ENCODE measurements around the gene NOB1.

NOB1 gene

DNA sequence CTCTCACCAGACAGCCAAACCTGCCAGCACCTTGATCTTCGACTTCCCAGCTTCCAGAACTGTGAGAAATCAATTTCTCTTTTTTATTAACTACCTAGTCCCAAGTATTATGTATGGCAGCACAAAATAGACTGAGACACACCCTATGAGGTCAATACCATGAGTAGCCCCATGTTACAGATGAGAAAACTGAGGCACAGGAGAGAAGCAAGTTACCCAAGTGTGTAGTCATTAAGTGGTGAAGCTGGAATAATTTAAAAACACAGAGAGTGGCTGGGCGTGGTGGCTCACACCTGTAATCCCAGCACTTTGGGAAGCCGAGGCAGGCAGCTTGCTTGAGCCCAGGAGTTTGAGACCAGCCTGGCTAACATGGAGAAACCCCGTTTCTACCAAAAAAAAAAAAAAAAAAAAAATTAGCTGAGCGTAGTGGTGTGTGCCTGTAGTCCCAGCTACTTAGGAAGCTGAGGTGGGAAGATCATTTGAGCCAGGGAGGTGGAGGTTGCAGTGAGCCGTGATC lies 33.2 kb downstream of the NOB1 start:
- no peak for DNase-seq (ENCODE audit: low read depth)

DNA sequence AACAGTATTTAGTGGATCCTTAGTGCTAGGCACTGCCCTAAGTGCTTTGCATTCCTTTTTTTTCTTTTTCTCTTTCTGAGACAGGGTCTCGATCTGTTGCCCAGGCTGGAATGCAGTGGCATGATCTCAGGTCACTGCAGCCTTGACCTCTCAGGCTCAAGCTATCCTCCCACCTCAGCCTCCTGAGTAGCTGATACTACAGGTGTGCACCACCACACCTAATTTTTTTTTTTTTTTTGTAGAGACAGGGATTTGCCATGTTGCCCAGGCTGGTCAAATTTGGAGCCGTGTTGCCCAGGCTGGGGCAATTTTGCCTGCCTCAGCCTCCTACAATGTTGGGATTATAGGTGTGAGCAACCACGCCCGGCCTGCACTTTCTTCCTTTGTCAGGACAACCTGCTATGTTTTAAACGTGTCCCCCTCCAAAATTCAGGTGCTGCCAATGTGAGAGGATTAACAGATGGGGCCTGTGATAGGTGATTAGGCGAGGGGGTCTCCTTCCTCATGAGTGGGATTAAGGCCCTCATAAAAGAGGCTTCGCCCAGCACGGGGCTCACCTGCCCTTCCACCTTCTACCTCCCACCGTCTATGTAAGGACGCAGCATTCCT lies 33.8 kb downstream of the NOB1 start:
- no peak for DNase-seq (ENCODE audit: low read depth)

DNA sequence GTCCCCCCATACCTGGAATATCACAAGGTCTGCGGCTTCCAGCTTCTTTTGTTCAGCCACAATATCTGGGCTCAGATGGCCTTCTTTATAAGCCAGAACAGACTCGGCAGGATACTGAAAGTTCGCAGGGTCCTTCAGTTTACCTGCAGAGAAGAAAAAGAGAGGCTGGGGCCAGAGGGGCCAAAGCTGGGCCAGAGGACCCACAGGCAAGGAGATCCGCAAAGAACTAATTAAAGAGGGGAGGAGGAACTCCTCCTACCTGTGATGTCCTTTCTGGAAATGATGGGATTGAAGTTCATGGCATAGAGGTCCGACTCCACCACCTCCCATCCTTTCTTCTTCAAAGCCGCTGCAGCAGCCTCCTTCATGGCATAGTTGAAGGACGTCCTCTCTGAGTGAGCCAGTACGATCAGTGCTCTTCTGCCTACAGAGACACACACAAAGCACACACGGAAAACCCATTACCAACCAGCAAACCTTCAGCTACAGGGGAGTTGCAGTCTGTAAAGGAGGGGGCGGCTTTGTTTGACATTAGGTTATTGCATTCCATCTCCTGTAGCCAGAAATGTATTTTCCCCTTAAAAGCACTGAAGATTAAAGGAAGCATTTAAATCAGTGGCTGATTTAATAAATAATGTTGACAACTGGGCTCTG lies 36.5 kb downstream of the NOB1 start:
- no peak for DNase-seq (ENCODE audit: low read depth)

DNA sequence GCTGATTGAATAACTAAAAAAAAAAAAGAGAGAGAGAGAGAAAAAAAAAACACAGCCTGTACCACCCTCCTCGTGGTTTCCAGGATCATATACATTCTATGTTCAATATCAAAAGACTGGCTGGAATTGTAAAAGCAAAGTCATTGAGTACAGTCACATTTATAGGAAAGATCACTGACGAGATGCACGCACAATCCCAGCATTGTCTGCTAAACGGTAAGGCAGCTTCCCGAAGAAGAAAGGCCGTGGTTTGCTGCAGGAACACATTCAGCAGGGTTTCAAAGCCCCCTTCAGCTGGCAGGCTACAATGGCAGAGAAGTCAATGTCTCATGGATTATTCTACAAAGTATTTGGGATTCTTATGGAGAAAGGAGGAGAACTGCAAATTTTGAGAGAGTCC lies 37.7 kb downstream of the NOB1 start:
- DNase-seq (ENCODE audit: low read depth), result no peak

DNA sequence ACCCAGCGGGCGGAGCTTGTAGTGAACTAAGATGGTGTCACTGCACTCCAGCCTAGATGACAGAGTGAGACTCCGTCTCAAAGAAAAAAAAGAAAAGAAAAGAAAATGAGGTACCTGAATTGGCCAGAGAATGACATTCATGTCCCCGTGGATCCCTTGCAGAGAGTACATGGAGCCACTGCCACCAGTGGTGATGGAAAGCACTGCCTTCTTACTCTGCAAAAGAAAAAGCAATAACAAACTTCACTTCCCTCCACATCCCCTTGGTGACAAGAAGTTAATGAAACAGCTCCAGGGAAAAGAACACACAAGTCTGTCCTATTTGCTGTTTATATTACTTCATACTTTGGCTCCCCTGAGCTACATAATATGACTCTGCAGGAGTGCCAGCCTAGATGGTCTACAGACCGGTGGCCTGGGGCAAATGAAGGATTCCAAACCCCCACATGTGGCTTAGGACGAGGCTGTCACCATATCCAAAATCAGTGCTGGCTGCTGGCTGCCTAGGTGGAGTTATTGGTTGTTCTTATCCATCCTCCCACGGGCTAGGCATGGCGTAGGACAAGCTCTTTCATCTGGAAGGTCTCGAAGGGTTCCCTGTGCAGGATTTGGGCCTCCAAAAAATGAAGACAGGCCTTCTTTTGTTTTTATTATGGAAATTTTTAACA lies 41.7 kb downstream of the NOB1 start:
- no peak for DNase-seq (ENCODE audit: low read depth)

DNA sequence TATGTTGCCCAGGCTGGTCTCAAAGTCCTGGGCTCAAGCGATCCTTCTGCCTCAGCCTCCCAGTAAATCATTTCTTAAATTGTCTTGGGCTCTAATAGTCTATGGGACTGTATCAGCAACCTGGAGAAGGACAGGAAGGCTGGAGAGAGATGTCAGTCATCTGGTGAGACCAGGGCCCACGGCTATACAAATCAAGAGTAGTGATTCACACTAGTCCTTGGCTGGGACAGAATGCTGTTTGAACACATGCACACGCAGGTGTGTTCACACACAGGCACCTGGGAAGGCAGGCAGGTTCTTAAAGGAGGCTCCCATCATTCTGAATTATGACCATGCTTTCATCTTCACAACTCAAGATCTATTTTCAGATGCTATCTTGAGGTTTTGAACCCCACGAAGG lies 42.4 kb downstream of the NOB1 start:
- no peak for DNase-seq (ENCODE audit: low read depth)

DNA sequence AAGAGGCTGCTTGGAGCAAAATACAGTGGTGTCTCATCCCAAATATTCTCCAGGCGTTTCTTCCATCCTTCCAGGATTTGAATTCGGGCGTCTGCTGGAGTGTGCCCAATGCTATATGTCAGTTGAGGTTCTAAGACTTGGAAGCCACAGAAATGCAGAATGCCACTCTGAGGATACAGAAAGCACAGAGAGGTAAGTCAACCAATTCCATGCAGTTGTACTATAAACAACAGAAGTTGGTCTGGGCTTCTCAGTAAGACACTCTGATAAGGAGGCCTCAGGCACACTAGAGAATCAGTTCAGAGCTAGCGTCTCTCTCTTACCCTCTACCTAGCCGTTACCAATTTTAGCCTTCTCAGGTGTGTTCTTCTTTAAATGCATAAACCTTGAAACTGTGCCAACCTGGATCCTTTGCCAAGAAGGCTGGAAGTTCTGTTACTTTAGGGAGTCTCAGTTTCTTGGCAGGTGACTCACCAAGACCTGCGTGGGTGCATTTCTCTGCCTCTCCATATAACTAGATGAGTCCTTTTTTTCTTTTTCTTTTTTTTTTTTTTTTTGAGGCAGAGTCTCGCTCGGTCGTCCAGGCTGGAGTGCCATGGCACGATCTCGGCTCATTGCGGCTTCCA lies 43.5 kb downstream of the NOB1 start:
- DNase-seq (ENCODE audit: low read depth), result no peak

DNA sequence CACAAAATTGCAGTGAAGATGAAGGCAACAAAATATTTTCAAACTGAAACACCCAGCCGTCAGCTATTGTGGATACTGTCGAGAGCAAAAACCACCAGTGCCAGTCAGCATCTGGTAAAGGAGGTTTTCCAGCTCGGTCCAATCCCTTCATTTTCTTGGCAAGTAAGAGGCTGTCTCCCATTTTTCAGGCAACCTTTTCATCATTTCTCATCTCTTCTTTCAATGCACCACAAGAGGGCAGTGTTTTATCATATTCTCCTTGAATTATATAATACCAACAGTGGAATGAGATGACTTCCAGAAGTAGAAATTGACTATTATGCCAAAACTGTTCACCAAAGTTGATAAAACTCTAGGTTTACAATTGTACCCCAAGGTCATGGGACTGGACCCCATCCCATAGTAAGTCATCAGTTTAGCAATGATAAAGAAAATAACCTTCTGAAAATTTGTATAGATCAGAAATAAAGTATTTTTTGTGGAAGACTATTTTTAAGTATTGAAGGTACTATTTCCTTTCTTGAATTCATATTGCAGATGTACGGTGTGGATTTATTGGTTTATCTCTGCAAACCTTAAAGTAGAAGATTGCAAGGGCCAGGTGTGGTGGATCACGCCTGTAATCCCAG lies 45.2 kb downstream of the NOB1 start:
- no peak for DNase-seq (ENCODE audit: low read depth)

DNA sequence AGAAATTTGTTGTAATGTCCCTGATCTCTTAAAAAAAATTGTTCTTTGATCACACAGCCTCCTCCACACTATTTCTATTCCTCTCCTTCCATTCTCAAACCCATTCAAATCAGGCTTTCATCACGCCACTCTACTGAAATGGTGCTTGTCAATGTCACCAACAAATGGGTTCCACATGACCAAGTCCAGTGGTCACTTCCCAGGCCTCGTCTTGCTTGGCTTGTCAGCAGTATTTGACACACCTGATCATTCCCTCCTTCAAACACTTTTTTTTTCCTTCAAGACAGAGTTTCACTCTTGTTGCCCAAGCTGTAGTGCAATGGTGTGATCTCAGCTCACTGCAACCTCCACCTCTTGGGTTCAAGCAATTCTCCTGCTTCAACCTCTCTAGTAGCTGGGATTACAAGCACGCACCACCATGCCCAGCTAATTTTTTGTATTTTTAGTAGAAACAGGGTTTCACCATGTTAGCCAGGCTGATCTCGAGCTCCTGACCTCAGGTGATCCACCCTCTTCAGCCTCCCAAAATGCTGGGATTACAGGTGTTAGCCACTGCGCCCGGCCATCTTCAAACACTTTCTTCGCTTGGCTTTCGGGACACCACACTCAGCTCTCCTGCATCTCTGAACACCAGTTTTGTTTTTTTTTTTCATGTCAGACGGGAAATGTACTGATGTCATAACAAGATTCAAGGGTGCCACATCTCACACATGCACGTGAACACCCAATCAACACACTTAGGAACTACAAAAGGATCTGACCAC lies 46.6 kb downstream of the NOB1 start:
- no peak for DNase-seq (ENCODE audit: low read depth)

DNA sequence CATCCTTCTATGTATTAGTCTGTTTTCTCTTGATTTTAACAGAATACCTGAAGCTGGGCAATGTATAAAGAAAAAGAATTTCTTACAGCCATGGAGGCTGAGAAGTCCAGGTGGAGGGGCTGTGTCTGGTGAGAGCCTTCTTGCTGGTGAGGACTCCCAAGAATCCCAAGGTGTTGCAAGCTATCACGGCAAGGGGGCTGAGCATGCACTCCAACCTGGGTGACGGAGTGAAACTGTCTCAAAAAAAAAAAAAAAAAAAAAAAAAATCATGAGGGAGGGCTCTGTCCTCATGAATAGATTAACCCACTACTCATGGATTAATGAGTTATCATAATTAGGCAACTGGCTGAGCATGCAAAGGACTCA lies 47.8 kb downstream of the NOB1 start:
- no peak for DNase-seq (ENCODE audit: low read depth)

DNA sequence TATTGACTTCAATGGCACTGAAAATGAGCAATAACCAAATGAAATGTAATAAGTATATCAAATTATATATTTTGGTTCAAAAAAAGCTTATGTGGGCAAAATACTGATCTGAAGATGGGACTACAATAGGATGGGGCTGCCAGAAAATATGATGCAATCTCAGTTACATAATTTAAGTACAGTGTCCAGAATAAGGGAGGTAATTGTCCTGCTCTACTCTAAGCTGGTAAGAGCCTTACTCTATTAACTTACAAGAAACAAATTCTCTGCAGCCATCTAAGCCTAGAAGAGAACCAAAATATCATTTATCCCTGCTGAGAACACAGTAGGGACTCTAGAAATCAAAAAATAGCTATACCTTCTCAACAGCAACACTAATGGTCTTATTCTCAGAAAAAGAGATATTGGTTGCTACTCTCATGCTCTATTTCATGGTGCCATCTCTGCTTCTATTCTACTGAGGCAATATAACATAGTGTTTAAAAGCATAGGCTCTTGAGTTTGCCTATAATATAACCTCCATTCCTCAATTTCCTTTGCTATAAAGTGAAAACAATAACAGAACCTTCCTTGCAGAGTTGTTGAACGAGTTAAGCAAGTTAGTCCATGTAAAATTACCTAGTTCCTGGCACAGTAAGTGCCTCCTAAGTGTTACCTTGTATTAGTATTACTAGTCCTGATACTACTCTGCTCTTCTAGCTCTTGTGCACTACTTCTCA lies 48.3 kb downstream of the NOB1 start:
- no peak for DNase-seq (ENCODE audit: low read depth)

DNA sequence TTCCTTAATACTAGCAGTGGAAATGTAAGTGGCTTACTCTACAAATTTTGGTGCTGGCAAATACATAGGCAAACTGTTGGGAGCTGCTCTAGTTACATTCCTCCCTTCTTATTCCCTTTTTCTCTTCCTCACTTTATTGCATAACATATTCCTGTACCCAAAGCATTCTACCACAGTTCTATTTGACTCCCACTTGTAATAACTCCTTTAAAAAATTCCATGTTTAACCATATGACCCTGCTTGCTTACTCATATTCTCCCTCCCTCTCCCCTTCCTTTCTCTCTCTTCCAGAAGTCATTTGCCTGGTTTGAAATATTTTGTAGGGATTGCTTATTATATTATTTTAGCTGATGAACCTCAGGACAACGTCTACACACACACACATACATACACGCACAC lies 51.1 kb downstream of the NOB1 start:
- no peak for DNase-seq (ENCODE audit: low read depth)

DNA sequence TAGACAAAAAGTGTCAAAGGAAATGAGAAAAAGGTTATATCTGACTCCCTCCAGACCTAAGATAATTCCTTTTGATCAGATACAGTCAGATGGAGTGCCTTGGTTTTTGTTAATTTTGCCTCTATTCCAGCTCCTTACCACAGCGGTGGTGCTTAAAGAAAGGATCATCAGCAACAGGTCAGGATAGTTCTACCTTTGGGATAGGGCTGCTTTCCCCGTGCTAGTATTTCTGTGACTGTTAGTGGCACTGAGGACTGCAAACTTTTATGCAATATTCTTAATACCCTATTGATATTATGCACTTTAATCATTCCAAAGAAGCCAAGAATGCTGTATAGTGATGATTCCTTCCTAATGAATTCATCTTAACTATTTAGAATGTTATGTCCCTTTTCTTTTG lies 52.9 kb downstream of the NOB1 start:
- DNase-seq (ENCODE audit: low read depth), result no peak

DNA sequence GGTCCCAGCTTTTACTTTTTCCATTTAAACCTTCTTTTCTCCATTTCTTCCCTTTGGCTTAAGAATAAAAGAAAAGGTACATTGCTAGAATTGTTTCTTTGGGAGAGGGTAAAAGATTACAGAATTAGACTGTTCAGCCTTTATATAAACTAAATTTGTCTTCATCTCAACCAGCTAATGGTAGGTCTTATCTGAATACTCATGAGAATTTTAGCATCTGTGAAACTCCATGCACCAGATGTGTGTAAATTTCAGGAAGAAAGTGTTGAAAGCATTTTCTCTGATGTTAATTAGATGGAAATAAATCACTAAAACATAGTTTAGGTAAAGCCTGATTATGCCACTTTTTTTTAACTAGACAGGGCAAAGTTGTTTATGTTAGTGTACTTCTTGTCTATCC lies 53.3 kb downstream of the NOB1 start:
- DNase-seq (ENCODE audit: low read depth), result no peak

DNA sequence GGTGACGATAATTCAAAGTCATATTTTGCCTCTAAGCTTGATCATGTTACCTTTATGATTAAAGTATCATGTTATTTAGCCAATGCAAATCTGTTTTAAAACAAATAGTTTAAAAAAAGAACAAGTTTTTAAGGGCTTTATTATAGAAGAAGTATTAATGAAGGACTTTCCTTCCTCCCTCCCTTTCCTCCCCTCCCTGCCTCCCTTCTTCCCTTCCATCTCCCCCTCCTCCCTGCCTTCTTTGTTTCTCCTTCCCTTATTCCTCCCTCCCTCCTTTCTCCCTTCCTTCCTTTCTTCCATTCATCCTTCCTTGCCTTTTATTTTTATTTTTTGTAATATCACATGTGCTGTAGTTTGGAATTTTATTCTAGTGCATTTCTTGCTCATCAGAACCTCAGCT lies 54.8 kb downstream of the NOB1 start:
- no peak for DNase-seq (ENCODE audit: low read depth)

DNA sequence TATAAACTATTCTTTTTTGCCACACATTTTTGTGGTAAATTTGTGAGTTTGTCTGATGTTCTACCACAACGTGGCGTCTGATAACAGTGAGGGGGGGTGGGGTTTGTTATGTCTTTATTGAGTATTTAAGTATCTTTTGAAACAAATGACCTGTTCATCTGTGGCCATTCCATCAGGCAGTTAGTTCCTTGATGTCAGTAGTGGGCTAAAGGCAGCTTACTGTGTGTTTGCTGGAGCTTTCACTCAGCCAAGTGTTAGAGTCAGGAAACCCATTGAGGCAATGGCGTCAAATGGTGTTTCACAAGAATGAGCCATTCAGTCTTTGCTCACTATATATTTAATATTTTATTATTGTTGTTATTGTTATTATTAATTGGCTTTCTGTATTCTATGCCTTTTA lies 56.3 kb downstream of the NOB1 start:
- DNase-seq (ENCODE audit: low read depth), result no peak

DNA sequence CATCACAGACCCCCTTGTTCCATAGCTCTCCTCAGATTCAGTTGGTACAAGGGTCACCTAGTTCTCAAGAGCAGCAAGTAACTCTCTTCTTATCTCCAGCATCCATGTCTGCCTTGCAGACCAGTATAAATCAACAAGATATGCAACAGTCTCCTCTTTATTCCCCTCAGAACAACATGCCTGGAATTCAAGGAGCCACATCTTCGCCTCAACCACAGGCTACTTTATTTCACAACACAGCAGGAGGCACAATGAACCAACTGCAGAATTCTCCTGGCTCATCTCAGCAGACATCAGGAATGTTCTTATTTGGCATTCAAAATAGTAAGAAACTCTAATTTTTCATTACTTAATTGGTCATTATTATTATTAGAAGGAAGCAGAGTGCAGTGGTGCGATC lies 60.8 kb downstream of the NOB1 start:
- DNase-seq (ENCODE audit: low read depth), result no peak

DNA sequence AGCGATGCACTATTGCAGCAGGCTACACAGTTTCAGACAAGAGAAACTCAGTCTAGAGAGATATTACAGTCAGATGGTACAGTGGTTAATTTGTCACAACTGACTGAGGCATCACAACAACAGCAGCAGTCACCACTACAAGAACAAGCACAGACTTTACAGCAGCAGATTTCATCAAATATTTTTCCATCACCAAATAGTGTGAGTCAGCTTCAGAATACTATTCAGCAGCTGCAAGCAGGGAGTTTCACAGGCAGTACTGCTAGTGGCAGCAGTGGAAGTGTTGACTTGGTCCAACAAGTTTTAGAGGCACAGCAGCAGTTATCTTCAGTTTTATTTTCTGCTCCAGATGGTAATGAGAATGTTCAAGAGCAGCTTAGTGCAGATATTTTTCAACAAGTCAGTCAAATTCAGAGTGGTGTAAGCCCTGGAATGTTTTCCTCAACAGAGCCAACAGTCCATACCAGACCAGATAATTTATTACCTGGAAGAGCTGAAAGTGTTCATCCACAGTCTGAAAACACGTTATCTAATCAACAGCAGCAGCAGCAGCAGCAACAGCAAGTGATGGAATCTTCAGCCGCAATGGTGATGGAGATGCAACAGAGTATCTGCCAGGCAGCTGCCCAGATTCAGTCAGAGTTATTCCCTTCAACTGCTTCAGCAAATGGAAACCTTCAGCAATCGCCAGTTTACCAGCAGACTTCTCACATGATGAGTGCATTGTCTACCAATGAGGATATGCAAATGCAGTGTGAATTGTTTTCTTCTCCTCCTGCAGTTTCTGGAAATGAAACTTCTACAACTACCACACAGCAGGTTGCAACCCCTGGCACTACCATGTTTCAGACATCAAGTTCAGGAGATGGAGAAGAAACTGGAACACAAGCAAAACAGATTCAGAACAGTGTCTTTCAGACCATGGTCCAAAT lies 62.5 kb downstream of the NOB1 start:
- no peak for DNase-seq (ENCODE audit: low read depth)

All from activated T-cell treated with anti-CD3 and anti-CD28 coated beads for 24 hours (primary cell).